Panc1 (cell line): Measurements from ENCODE around the gene ELAVL1. TPM values are rescaled to one million over a fixed set of nuclear protein-coding genes. Genes with fewer than 3 reads are reported as not detected.

ENCODE experiments used
- ATAC-seq: fragments of 200-7000 bp; cut with Tn5 transposase; 2 replicates; pipeline ENCODE4 v1.9.1; 2020; ENCODE audit warnings: mild to moderate bottlenecking, moderate library complexity
- BruUV-seq: library from RNA; stranded (reverse); fragments of 400-500 nt; replicated peaks from 2 replicates; lab custom pipeline; 2021; lab: Mats Ljungman, UMichigan
- CTCF ChIA-PET: fragments of 300-600 bp; sonication (Branson Sonifier 250); formaldehyde crosslinking; loops from one replicate; lab custom pipeline; 2022; ENCODE audit warnings: antibody characterized with exemption; lab: Charles Lee
- POLR2A ChIA-PET: fragments of 300-600 bp; sonication (Branson Sonifier 250); formaldehyde crosslinking; loops from one replicate; lab custom pipeline; 2022; ENCODE audit warnings: antibody characterized with exemption; lab: Charles Lee
- DNase-seq: peaks from one replicate; pipeline ENCODE4 v3.0.0-alpha.2; 2010; ENCODE audit warnings: low read depth, low spot score
- H3K27ac ChIP-seq: 2 replicates; pipeline ENCODE4 v1.5.1; 2011; ENCODE audit warnings: mild to moderate bottlenecking, low read length, inconsistent platforms
- H3K27me3 ChIP-seq: fragments of 200-500 bp; sonication (Bioruptor generic); 2 replicates; pipeline ENCODE4 v1.6.0; 2014; ENCODE audit warnings: low read length, inconsistent platforms; ENCODE audit not compliant: control insufficient read depth, insufficient read depth
- H3K36me3 ChIP-seq: fragments of 200-500 bp; sonication (Bioruptor generic); 2 replicates; pipeline ENCODE4 v1.5.1; 2014; ENCODE audit warnings: inconsistent platforms, mild to moderate bottlenecking, low read length, moderate library complexity; ENCODE audit not compliant: control insufficient read depth, insufficient read depth
- H3K4me1 ChIP-seq: 2 replicates; pipeline ENCODE4 v1.5.1; 2011; ENCODE audit warnings: inconsistent platforms, mild to moderate bottlenecking, low read length, moderate library complexity; ENCODE audit not compliant: control insufficient read depth, insufficient read depth
- H3K4me3 ChIP-seq, 2 experiments: 2 replicates each; pipeline ENCODE4 v1.5.1; 2011 to 2012; ENCODE audit warnings: low read depth in 2 of 2, low read length in 2 of 2, mild to moderate bottlenecking in 2 of 2, inconsistent platforms in 1 of 2, moderate library complexity in 1 of 2
- H3K9me3 ChIP-seq: fragments of 200-500 bp; sonication (Bioruptor generic); 2 replicates; pipeline ENCODE4 v1.5.1; 2014; ENCODE audit warnings: low read depth, mild to moderate bottlenecking, inconsistent platforms, low read length, moderate library complexity; ENCODE audit not compliant: control insufficient read depth, insufficient read depth
- POLR2AphosphoS5 ChIP-seq: IDR thresholded peaks from 2 replicates; pipeline ENCODE4 v1.6.1; 2012; ENCODE audit warnings: mild to moderate bottlenecking, low read depth, low read length, moderate library complexity
- SIN3A ChIP-seq: IDR thresholded peaks from 2 replicates; pipeline ENCODE4 v1.6.1; 2012; ENCODE audit warnings: low read depth, mild to moderate bottlenecking, low read length, moderate library complexity, borderline replicate concordance; ENCODE audit not compliant: insufficient read depth
- TCF7L2 ChIP-seq: IDR thresholded peaks from 2 replicates; pipeline ENCODE4 v1.6.1; 2011; ENCODE audit warnings: mild to moderate bottlenecking, low read depth, low read length, inconsistent platforms
- in situ Hi-C: cut with HindIII; loops from 2 replicates; pipeline ENCODE4 v1.10.0; 2016; ENCODE audit warnings: low sequenced_read_pairs, low pct_unique_long_range_greater_than_20kb
- intact Hi-C: fragments of 100-400 bp; cut with micrococcal nuclease; formaldehyde crosslinking; loops from one replicate; pipeline ENCODE4 v1.10.0; 2022; ENCODE audit not compliant: unreplicated experiment
- total RNA-seq: library from RNA; stranded (reverse); gene quantifications from one replicate; pipeline ENCODE4 v1.2.1, GENCODE V29; 2021; ENCODE audit not compliant: unreplicated experiment
- TF ChIP-seq, protein P1 (sequence below), 2 experiments: IDR thresholded peaks; 2 replicates each; pipeline ENCODE4 v1.6.1; 2011 to 2012; ENCODE audit warnings: low read depth in 2 of 2, control low read depth in 1 of 2, low read length in 1 of 2, mild to moderate bottlenecking in 1 of 2, moderate library complexity in 1 of 2; ENCODE audit not compliant: insufficient read depth in 1 of 2
- TF ChIP-seq, protein P2 (sequence below): fragments of 450-650 bp; IDR thresholded peaks from 2 replicates; pipeline ENCODE4 v1.5.1; 2017; ENCODE audit warnings: mild to moderate bottlenecking

The ELAVL1 gene
- total RNA-seq, 1 experiment from 2014 or later = 123 TPM

- H3K27ac ChIP-seq = no peak overlapping the region
- no TSS peak for BruUV-seq
These were observed 11.9 kb downstream of the ELAVL1 start for GRCh38 chr19:7993560-7993959.

GRCh38 chr19:7992575-7992974 lies 12.9 kb downstream of the ELAVL1 start:
- no TSS peak for BruUV-seq
- Histone ChIP-seq H3K4me3 (no peak overlapping the region), H3K27ac (no peak overlapping the region), H3K36me3 (no peaks in the 10 kb centered on the region; the same call in 1 of the 2 replicates), H3K27me3 (no peaks in the 10 kb centered on the region), H3K9me3 (no peaks in the 10 kb centered on the region), H3K4me1 (peaks cover 3% of the 10 kb centered on the region)
- no peak for DNase-seq
- no peak for TF ChIP-seq POLR2AphosphoS5
- no peak for TF ChIP-seq SIN3A
- TF ChIP-seq TCF7L2 = no peak
- TF ChIP-seq, protein P1, sequence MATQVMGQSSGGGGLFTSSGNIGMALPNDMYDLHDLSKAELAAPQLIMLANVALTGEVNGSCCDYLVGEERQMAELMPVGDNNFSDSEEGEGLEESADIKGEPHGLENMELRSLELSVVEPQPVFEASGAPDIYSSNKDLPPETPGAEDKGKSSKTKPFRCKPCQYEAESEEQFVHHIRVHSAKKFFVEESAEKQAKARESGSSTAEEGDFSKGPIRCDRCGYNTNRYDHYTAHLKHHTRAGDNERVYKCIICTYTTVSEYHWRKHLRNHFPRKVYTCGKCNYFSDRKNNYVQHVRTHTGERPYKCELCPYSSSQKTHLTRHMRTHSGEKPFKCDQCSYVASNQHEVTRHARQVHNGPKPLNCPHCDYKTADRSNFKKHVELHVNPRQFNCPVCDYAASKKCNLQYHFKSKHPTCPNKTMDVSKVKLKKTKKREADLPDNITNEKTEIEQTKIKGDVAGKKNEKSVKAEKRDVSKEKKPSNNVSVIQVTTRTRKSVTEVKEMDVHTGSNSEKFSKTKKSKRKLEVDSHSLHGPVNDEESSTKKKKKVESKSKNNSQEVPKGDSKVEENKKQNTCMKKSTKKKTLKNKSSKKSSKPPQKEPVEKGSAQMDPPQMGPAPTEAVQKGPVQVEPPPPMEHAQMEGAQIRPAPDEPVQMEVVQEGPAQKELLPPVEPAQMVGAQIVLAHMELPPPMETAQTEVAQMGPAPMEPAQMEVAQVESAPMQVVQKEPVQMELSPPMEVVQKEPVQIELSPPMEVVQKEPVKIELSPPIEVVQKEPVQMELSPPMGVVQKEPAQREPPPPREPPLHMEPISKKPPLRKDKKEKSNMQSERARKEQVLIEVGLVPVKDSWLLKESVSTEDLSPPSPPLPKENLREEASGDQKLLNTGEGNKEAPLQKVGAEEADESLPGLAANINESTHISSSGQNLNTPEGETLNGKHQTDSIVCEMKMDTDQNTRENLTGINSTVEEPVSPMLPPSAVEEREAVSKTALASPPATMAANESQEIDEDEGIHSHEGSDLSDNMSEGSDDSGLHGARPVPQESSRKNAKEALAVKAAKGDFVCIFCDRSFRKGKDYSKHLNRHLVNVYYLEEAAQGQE (IDR thresholded peaks at IDR 0.05; ENCODE audit: insufficient read depth in 1 of 2, low read depth in 2 of 2, low read length in 1 of 2) = no peak
- TF ChIP-seq, protein P2, sequence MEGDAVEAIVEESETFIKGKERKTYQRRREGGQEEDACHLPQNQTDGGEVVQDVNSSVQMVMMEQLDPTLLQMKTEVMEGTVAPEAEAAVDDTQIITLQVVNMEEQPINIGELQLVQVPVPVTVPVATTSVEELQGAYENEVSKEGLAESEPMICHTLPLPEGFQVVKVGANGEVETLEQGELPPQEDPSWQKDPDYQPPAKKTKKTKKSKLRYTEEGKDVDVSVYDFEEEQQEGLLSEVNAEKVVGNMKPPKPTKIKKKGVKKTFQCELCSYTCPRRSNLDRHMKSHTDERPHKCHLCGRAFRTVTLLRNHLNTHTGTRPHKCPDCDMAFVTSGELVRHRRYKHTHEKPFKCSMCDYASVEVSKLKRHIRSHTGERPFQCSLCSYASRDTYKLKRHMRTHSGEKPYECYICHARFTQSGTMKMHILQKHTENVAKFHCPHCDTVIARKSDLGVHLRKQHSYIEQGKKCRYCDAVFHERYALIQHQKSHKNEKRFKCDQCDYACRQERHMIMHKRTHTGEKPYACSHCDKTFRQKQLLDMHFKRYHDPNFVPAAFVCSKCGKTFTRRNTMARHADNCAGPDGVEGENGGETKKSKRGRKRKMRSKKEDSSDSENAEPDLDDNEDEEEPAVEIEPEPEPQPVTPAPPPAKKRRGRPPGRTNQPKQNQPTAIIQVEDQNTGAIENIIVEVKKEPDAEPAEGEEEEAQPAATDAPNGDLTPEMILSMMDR = no peak
- POLR2A ChIA-PET = no interaction called here
- CTCF ChIA-PET = no interaction called here
- in situ Hi-C loops = no loop called here
- intact Hi-C loops = no loop called here
- no peak for ATAC-seq

More at GRCh38 chr19:7993560-7993959, 11.9 kb downstream of the ELAVL1 start:
- Histone ChIP-seq H3K36me3 (no peaks in the 10 kb centered on the region; the same call in 1 of the 2 replicates), H3K9me3 (no peaks in the 10 kb centered on the region), H3K27me3 (no peaks in the 10 kb centered on the region), H3K4me1 (peaks cover 3% of the 10 kb centered on the region), H3K4me3 (no peak overlapping the region)
- CTCF ChIA-PET = no interaction called here
- intact Hi-C loops = no loop called here
- in situ Hi-C loops = no loop called here
- POLR2A ChIA-PET = no interaction called here
- TF ChIP-seq POLR2AphosphoS5 = no peak
- no peak for ATAC-seq
- no peak for DNase-seq

DNA sequence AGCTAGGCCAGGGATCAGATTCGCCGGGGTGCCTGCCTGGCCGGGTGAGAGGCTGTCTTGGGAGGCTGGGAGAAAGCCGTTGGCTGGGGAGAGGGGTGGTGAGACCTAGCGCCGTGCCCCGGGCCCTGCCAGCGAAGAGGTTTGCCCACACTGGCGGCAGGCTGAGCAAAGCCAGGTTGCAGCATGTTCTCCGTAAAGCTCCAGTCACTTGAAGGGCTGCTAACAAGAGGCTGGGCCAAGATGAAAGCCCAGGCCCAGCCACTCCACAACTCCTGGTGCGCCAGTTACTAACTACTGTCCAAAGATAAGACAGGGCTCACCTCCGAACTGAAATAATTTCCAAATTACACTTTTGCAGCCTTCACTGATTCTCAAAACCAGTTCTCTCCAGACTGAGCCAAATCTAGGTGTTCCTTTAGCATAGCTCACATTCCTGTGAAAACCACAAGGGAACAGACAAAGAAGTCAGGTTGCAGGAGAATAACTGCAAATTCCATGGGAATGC lies 16.3 kb downstream of the ELAVL1 start:
- intact Hi-C loops = no loop called here
- ATAC-seq (no peak), DNase-seq (no peak)
- H3K27ac ChIP-seq = no peak overlapping the region
- H3K4me3 ChIP-seq = no peak overlapping the region
- no TSS peak for BruUV-seq
- in situ Hi-C loops = no loop called here
- H3K4me1 ChIP-seq = peaks cover 13% of the 10 kb centered on the region
- no peaks in the 10 kb centered on the region; the same call in 1 of the 2 replicates for H3K36me3 ChIP-seq
- no peaks in the 10 kb centered on the region for H3K27me3 ChIP-seq
- H3K9me3 ChIP-seq = no peaks in the 10 kb centered on the region
- ChIA-PET CTCF (no interaction called here), POLR2A (no interaction called here)
- TF ChIP-seq POLR2AphosphoS5 = no peak
- TF ChIP-seq, protein P2 = no peak
- no peak for TF ChIP-seq SIN3A
- TF ChIP-seq, protein P1 (IDR thresholded peaks at IDR 0.05; ENCODE audit: insufficient read depth in 1 of 2, low read depth in 2 of 2, low read length in 1 of 2) = no peak
- no peak for TF ChIP-seq TCF7L2
